Karpas-422 (cell line): ENCODE results near the gene OSBPL10. TPM values are rescaled to one million over a fixed set of nuclear protein-coding genes. Genes with fewer than 3 reads are reported as not detected.

Experiments used
- DNase-seq: peaks from one replicate; pipeline ENCODE4 v3.0.0-alpha.2; 2015
- H2AFZ ChIP-seq: fragments of 200-600 bp; sonication (generic); 2 replicates; pipeline ENCODE4 v1.6.1; 2014; ENCODE audit warnings: antibody characterized with exemption, low read length, mixed read lengths
- H3K27ac ChIP-seq: fragments of 200-600 bp; sonication (generic); 2 replicates; pipeline ENCODE4 v1.5.1; 2014; ENCODE audit warnings: mild to moderate bottlenecking, low read length, moderate library complexity
- H3K27me3 ChIP-seq: fragments of 200-600 bp; sonication (generic); 2 replicates; pipeline ENCODE4 v1.6.1; 2014; ENCODE audit warnings: low read length, mixed read lengths
- H3K36me3 ChIP-seq: fragments of 200-600 bp; sonication (generic); 2 replicates; pipeline ENCODE4 v1.6.1; 2014; ENCODE audit warnings: low read length, mixed read lengths; ENCODE audit not compliant: insufficient read depth
- H3K4me1 ChIP-seq: fragments of 200-600 bp; sonication (generic); 2 replicates; pipeline ENCODE4 v1.6.1; 2014; ENCODE audit warnings: mild to moderate bottlenecking, low read length, mixed read lengths
- H3K4me2 ChIP-seq: fragments of 200-600 bp; sonication (generic); 2 replicates; pipeline ENCODE4 v1.6.1; 2014; ENCODE audit warnings: low read length, low read depth, mild to moderate bottlenecking; ENCODE audit not compliant: poor library complexity, severe bottlenecking
- H3K4me3 ChIP-seq: fragments of 200-600 bp; sonication (generic); 2 replicates; pipeline ENCODE4 v1.5.1; 2014; ENCODE audit warnings: mild to moderate bottlenecking, antibody characterized with exemption, low read length, mixed read lengths
- H3K79me2 ChIP-seq: fragments of 200-600 bp; sonication (generic); 2 replicates; pipeline ENCODE4 v1.6.1; 2014; ENCODE audit warnings: mild to moderate bottlenecking, low read length, mixed read lengths
- H3K9ac ChIP-seq: fragments of 200-600 bp; sonication (generic); 2 replicates; pipeline ENCODE4 v1.6.0; 2014; ENCODE audit warnings: low read length
- H3K9me2 ChIP-seq: fragments of 200-600 bp; sonication (generic), shearing (Covaris generic); replicated peaks from 2 replicates; pipeline ENCODE4 v1.6.0; 2014; ENCODE audit warnings: mild to moderate bottlenecking, low read length, moderate library complexity; ENCODE audit not compliant: insufficient read depth
- H3K9me3 ChIP-seq: fragments of 300-700, 200-600 bp; sonication (generic); 2 replicates; pipeline ENCODE4 v1.6.1; 2014; ENCODE audit warnings: low read length, mixed read lengths
- H4K20me1 ChIP-seq: fragments of 200-600 bp; sonication (generic); 2 replicates; pipeline ENCODE4 v1.6.1; 2014; ENCODE audit warnings: mild to moderate bottlenecking, antibody characterized with exemption, low read length, low read depth; ENCODE audit not compliant: insufficient read depth
- total RNA-seq: library from RNA; depleted of rRNA; stranded (reverse); fragments of >200 nt; shearing (Covaris generic); gene quantifications from 2 replicates; pipeline ENCODE4 v1.2.3, GENCODE V29; 2014; ENCODE audit warnings: low replicate concordance

Gene OSBPL10
- total RNA-seq, 1 experiment from 2014 or later = 87.0 TPM

GRCh38 chr3:31725568-31725967, 255.5 kb downstream of the OSBPL10 start:
- H3K9me2 ChIP-seq = no peaks in the 10 kb centered on the region
- no peak overlapping the region for H3K27ac ChIP-seq
- no peak overlapping the region for H3K4me3 ChIP-seq
- no peak for DNase-seq
- H3K79me2 ChIP-seq = peaks cover 77% of the 10 kb centered on the region
- H3K9me3 ChIP-seq = no peaks in the 10 kb centered on the region
- no peaks in the 10 kb centered on the region for H3K27me3 ChIP-seq
- H4K20me1 ChIP-seq = no peaks in the 10 kb centered on the region
- H2AFZ ChIP-seq = no peak overlapping the region
- H3K4me1 ChIP-seq = peaks cover 20% of the 10 kb centered on the region
- no peak overlapping the region for H3K9ac ChIP-seq
- peaks cover 3% of the 10 kb centered on the region; the same call in 1 of the 2 replicates for H3K36me3 ChIP-seq
- no peak overlapping the region for H3K4me2 ChIP-seq

GRCh38 chr3:31724651-31725050, 256.4 kb downstream of the OSBPL10 start:
- no peaks in the 10 kb centered on the region for H3K9me2 ChIP-seq
- peak; percentile 70 for DNase-seq
- H4K20me1 ChIP-seq = no peaks in the 10 kb centered on the region
- no peak overlapping the region for H3K27ac ChIP-seq
- peaks cover 73% of the 10 kb centered on the region for H3K79me2 ChIP-seq
- peaks cover 3% of the 10 kb centered on the region; the same call in 1 of the 2 replicates for H3K36me3 ChIP-seq
- H3K4me2 ChIP-seq = no peak overlapping the region
- H3K9ac ChIP-seq = no peak overlapping the region
- H3K4me3 ChIP-seq = no peak overlapping the region
- peaks cover 20% of the 10 kb centered on the region for H3K4me1 ChIP-seq
- H2AFZ ChIP-seq = no peak overlapping the region
- no peaks in the 10 kb centered on the region for H3K27me3 ChIP-seq
- H3K9me3 ChIP-seq = no peaks in the 10 kb centered on the region

GRCh38 chr3:31724116-31724515, 256.9 kb downstream of the OSBPL10 start:
- no peak for DNase-seq
- Histone ChIP-seq H2AFZ (no peak overlapping the region), H3K4me3 (no peak overlapping the region), H3K79me2 (peaks cover 73% of the 10 kb centered on the region), H4K20me1 (no peaks in the 10 kb centered on the region), H3K4me2 (no peak overlapping the region), H3K9me2 (no peaks in the 10 kb centered on the region), H3K9ac (no peak overlapping the region), H3K36me3 (peaks cover 3% of the 10 kb centered on the region; the same call in 1 of the 2 replicates), H3K9me3 (no peaks in the 10 kb centered on the region), H3K27ac (no peak overlapping the region), H3K4me1 (peaks cover 20% of the 10 kb centered on the region), H3K27me3 (no peaks in the 10 kb centered on the region)

GRCh38 chr3:31723701-31724100, 257.4 kb downstream of the OSBPL10 start:
- Histone ChIP-seq H3K4me3 (no peak overlapping the region), H2AFZ (no peak overlapping the region), H3K27ac (no peak overlapping the region), H3K9me2 (no peaks in the 10 kb centered on the region), H3K79me2 (peaks cover 76% of the 10 kb centered on the region), H4K20me1 (no peaks in the 10 kb centered on the region), H3K4me1 (peaks cover 20% of the 10 kb centered on the region), H3K27me3 (no peaks in the 10 kb centered on the region), H3K36me3 (peaks cover 3% of the 10 kb centered on the region; the same call in 1 of the 2 replicates), H3K9ac (no peak overlapping the region), H3K4me2 (no peak overlapping the region), H3K9me3 (no peaks in the 10 kb centered on the region)
- no peak for DNase-seq

GRCh38 chr3:31721676-31722075, 259.4 kb downstream of the OSBPL10 start:
- no peak overlapping the region for H3K4me2 ChIP-seq
- no peak overlapping the region for H3K4me3 ChIP-seq
- peaks cover 20% of the 10 kb centered on the region for H3K4me1 ChIP-seq
- no peak overlapping the region for H2AFZ ChIP-seq
- DNase-seq = no peak
- no peaks in the 10 kb centered on the region for H4K20me1 ChIP-seq
- no peak overlapping the region for H3K27ac ChIP-seq
- no peak overlapping the region for H3K9ac ChIP-seq
- H3K9me2 ChIP-seq = no peaks in the 10 kb centered on the region
- no peaks in the 10 kb centered on the region for H3K27me3 ChIP-seq
- peaks cover 3% of the 10 kb centered on the region; the same call in 1 of the 2 replicates for H3K36me3 ChIP-seq
- H3K9me3 ChIP-seq = no peaks in the 10 kb centered on the region
- peaks cover 79% of the 10 kb centered on the region for H3K79me2 ChIP-seq

GRCh38 chr3:31714495-31715280, 266.4 kb downstream of the OSBPL10 start:
- no peaks in the 10 kb centered on the region for H3K27me3 ChIP-seq
- peaks cover 48% of the 10 kb centered on the region for H3K4me1 ChIP-seq
- H4K20me1 ChIP-seq = no peaks in the 10 kb centered on the region; the same call in 1 of the 2 replicates
- H3K4me3 ChIP-seq = no peak overlapping the region
- H3K27ac ChIP-seq = peak overlapping the region; percentile 30; the same call in 1 of the 2 replicates
- peaks cover 3% of the 10 kb centered on the region for H3K36me3 ChIP-seq
- H3K4me2 ChIP-seq = no peak overlapping the region
- no peak overlapping the region for H2AFZ ChIP-seq
- no peak for DNase-seq
- H3K9ac ChIP-seq = no peak overlapping the region
- no peaks in the 10 kb centered on the region for H3K9me3 ChIP-seq
- no peaks in the 10 kb centered on the region for H3K9me2 ChIP-seq
- peaks cover 84% of the 10 kb centered on the region for H3K79me2 ChIP-seq

GRCh38 chr3:31713816-31714215, 267.2 kb downstream of the OSBPL10 start:
- H3K79me2 ChIP-seq = peaks cover 89% of the 10 kb centered on the region
- H3K4me3 ChIP-seq = no peak overlapping the region
- no peaks in the 10 kb centered on the region; the same call in 1 of the 2 replicates for H4K20me1 ChIP-seq
- no peak overlapping the region for H2AFZ ChIP-seq
- H3K9me3 ChIP-seq = no peaks in the 10 kb centered on the region
- no peaks in the 10 kb centered on the region for H3K27me3 ChIP-seq
- peaks cover 12% of the 10 kb centered on the region for H3K36me3 ChIP-seq
- 0 out of 2 replicates have a peak overlapping the region, but pooled peaks have one; percentile 20 for H3K27ac ChIP-seq
- peaks cover 57% of the 10 kb centered on the region for H3K4me1 ChIP-seq
- no peak overlapping the region for H3K9ac ChIP-seq
- no peak for DNase-seq
- H3K9me2 ChIP-seq = no peaks in the 10 kb centered on the region
- no peak overlapping the region for H3K4me2 ChIP-seq

GRCh38 chr3:31710123-31710803, 270.8 kb downstream of the OSBPL10 start:
- peak overlapping the region; percentile 71 for H3K4me2 ChIP-seq
- peaks cover 87% of the 10 kb centered on the region for H3K4me1 ChIP-seq
- peak; percentile 93 for DNase-seq
- H3K9me3 ChIP-seq = no peaks in the 10 kb centered on the region
- peaks cover 18% of the 10 kb centered on the region; the same call in 1 of the 2 replicates for H3K36me3 ChIP-seq
- H3K27ac ChIP-seq = peak overlapping the region; percentile 91
- no peaks in the 10 kb centered on the region; the same call in 1 of the 2 replicates for H4K20me1 ChIP-seq
- H3K9ac ChIP-seq = peak overlapping the region; percentile 39
- H2AFZ ChIP-seq = no peak overlapping the region
- H3K9me2 ChIP-seq = no peaks in the 10 kb centered on the region
- peaks cover 89% of the 10 kb centered on the region for H3K79me2 ChIP-seq
- no peaks in the 10 kb centered on the region for H3K27me3 ChIP-seq
- peak overlapping the region; percentile 42 for H3K4me3 ChIP-seq
